Measurements from ENCODE around the gene ZSCAN10. TPM values are rescaled to one million over a fixed set of nuclear protein-coding genes. Genes with fewer than 3 reads are reported as not detected.
A peak's percentile ranks its signal among the peaks of the same experiment; 100 is the strongest.

ZSCAN10 gene
- total and polyA plus RNA-seq, 9 of the 15 experiments (the other 6 are each of a cell fraction or from before 2014, with no cell fraction given), result 0.22 TPM; not detected in 8

- TF ChIP-seq CTCFL (IDR thresholded peaks at IDR 0.05; ENCODE audit: borderline replicate concordance, insufficient read depth, low read depth, low read length, poor library complexity, severe bottlenecking) (no peak), ZBTB11 (CRISPR knock-in tag; IDR thresholded peaks at IDR 0.05) (peak; percentile 93 to 100 (median 98)), MBD1 (CRISPR knock-in tag; IDR thresholded peaks at IDR 0.05) (no peak), SNRNP70 (optimal IDR thresholded peaks at IDR 0.05; ENCODE audit: low read depth, low read length) (no peak), ELF1 (tag; IDR thresholded peaks at IDR 0.05) (peak; percentile 62), SAP30 (IDR thresholded peaks at IDR 0.05; ENCODE audit: borderline replicate concordance, insufficient read depth, low read depth, low read length, poor library complexity, severe bottlenecking) (peak; percentile 85), ZNF41 (CRISPR knock-in tag; conservative IDR thresholded peaks at IDR 0.05) (0 out of 2 replicates have a peak, but pooled peaks have one; percentile 13), ARID4B (CRISPR knock-in tag; IDR thresholded peaks at IDR 0.05) (peak; percentile 68), ZBTB2 (IDR thresholded peaks at IDR 0.05) (peak; percentile 32; the same call in 1 of the 2 replicates), SMAD1 (IDR thresholded peaks at IDR 0.05; ENCODE audit: low read depth, low read length, partially characterized antibody) (peak; percentile 66), MAFK (IDR thresholded peaks at IDR 0.05; ENCODE audit: low read length) (no peak)
Observed at GRCh38 chr16:3106205-3106928, 7.3 kb upstream of the ZSCAN10 start (continued).
